OCI-LY3 (cell line): ENCODE data around the gene PTPRD.

Experiments used
- H2AFZ ChIP-seq: fragments of 200-600, 300-600 bp; shearing (Covaris generic); 2 replicates; pipeline ENCODE4 v1.6.0; 2014; ENCODE audit warnings: antibody characterized with exemption, low read depth, low read length
- H3K27ac ChIP-seq: fragments of 200-600, 300-600 bp; sonication (generic); 2 replicates; pipeline ENCODE4 v1.5.1; 2014; ENCODE audit warnings: mild to moderate bottlenecking, low read length, moderate library complexity, mixed read lengths
- H3K27me3 ChIP-seq: fragments of 200-600, 300-600 bp; sonication (generic); 2 replicates; pipeline ENCODE4 v1.6.1; 2014; ENCODE audit warnings: low read depth, low read length, mixed read lengths
- H3K36me3 ChIP-seq: fragments of 200-600, 300-600 bp; sonication (generic); replicated peaks from 2 replicates; pipeline ENCODE3; 2014; ENCODE audit warnings: low read depth, low read length, mixed read lengths
- H3K4me1 ChIP-seq: fragments of 300-600, 200-600 bp; sonication (generic); 2 replicates; pipeline ENCODE4 v1.6.1; 2014; ENCODE audit warnings: low read length, mixed read lengths
- H3K4me2 ChIP-seq: fragments of 200-600, 300-600 bp; sonication (generic); 2 replicates; pipeline ENCODE4 v1.6.1; 2014; ENCODE audit warnings: low read length, mixed read lengths
- H3K4me3 ChIP-seq: fragments of 300-600, 200-600 bp; sonication (generic); 2 replicates; pipeline ENCODE4 v1.5.1; 2014; ENCODE audit warnings: antibody characterized with exemption, mild to moderate bottlenecking, low read length, moderate library complexity
- H3K79me2 ChIP-seq: fragments of 300-600, 200-600 bp; shearing (Covaris generic); 2 replicates; pipeline ENCODE4 v1.6.1; 2014; ENCODE audit warnings: mild to moderate bottlenecking, low read length, mixed read lengths
- H3K9ac ChIP-seq: fragments of 300-600, 200-600 bp; shearing (Covaris generic); 2 replicates; pipeline ENCODE4 v1.6.0; 2014; ENCODE audit warnings: mild to moderate bottlenecking, low read length, moderate library complexity
- H3K9me3 ChIP-seq: fragments of 200-600, 300-600 bp; shearing (Covaris generic); 2 replicates; pipeline ENCODE4 v1.6.1; 2014; ENCODE audit warnings: low read length, mixed read lengths; ENCODE audit not compliant: insufficient read depth
- H4K20me1 ChIP-seq: fragments of 200-600, 300-600 bp; sonication (generic); 2 replicates; pipeline ENCODE4 v1.6.1; 2016; ENCODE audit warnings: low read length, mixed read lengths; ENCODE audit not compliant: insufficient read depth
- EZH2phosphoT487 ChIP-seq: fragments of 200-600 bp; shearing (Covaris generic); IDR thresholded peaks from 2 replicates; pipeline ENCODE4 v1.6.1; 2018; ENCODE audit warnings: antibody characterized with exemption, mixed run types, low read depth
- TF ChIP-seq, protein P1 (sequence below): fragments of 200-600, 300-600 bp; sonication (generic); IDR thresholded peaks from 2 replicates; pipeline ENCODE4 v1.5.1; 2014; ENCODE audit warnings: antibody characterized with exemption, low read length, low read depth

PTPRD gene

DNA sequence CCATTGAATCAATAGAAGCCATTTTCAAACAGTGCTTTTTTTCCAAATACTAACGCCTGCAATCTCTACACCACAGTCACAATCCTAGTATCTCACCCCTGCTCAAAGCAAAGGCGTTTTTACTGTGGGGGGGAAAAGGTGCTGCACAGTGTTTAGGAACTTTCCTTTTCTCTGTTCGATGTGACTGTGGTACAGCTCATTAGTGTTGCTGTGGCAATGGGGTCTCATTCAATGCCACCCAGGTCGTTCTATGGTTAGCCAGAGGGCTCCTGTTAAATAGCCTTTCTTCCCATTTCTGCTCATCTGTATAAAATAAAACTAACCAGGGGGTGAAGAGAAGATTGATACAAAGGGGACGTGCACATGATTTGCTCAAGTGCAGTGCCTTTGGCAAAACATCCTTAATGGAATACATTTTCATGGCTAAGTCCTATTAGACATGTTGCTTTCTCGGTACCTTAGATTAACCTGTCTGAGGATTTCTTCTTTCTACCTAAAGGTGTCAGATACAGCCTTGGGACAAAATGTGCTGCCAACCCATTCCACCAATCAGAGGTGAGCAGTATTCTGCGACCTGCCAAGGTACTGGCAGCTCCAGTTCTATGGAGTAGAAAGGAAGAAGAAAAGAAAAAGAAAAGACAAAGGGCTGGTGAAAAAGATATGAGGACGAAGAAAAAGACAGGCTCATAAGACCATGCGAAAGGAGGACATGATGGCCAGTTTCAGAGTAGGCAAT lies 2161.8 kb downstream of the PTPRD start:
- Histone ChIP-seq H3K9ac (no peak overlapping the region), H2AFZ (no peak overlapping the region), H3K79me2 (no peaks in the 10 kb centered on the region), H3K27me3 (no peaks in the 10 kb centered on the region), H3K4me2 (no peak overlapping the region), H3K4me3 (no peak overlapping the region), H4K20me1 (no peaks in the 10 kb centered on the region), H3K4me1 (no peaks in the 10 kb centered on the region), H3K9me3 (no peaks in the 10 kb centered on the region), H3K36me3 (no peaks in the 10 kb centered on the region), H3K27ac (no peak overlapping the region)
- TF ChIP-seq, protein P1, sequence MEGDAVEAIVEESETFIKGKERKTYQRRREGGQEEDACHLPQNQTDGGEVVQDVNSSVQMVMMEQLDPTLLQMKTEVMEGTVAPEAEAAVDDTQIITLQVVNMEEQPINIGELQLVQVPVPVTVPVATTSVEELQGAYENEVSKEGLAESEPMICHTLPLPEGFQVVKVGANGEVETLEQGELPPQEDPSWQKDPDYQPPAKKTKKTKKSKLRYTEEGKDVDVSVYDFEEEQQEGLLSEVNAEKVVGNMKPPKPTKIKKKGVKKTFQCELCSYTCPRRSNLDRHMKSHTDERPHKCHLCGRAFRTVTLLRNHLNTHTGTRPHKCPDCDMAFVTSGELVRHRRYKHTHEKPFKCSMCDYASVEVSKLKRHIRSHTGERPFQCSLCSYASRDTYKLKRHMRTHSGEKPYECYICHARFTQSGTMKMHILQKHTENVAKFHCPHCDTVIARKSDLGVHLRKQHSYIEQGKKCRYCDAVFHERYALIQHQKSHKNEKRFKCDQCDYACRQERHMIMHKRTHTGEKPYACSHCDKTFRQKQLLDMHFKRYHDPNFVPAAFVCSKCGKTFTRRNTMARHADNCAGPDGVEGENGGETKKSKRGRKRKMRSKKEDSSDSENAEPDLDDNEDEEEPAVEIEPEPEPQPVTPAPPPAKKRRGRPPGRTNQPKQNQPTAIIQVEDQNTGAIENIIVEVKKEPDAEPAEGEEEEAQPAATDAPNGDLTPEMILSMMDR = no peak
- TF ChIP-seq EZH2phosphoT487 = no peak

DNA sequence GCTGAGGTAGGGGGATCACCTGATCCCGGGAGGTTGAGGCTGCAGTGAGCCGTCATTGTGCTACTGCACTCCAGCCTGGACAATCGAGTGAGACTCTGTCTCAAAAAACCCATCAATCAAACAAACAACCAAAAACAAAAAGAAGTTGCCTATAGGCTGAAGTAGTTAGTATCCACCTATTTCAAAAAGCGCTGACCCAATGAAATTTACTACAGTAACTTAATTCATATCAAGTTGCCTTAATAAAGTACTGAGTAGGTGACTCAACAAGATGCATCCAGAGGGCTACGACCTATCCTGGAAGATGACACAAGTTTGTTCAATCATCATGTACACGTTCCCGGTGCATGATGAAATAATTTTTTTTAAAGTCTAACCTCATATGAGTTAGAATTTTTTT lies 2164.6 kb downstream of the PTPRD start:
- Histone ChIP-seq H2AFZ (no peak overlapping the region), H3K9me3 (no peaks in the 10 kb centered on the region), H3K27me3 (no peaks in the 10 kb centered on the region)

DNA sequence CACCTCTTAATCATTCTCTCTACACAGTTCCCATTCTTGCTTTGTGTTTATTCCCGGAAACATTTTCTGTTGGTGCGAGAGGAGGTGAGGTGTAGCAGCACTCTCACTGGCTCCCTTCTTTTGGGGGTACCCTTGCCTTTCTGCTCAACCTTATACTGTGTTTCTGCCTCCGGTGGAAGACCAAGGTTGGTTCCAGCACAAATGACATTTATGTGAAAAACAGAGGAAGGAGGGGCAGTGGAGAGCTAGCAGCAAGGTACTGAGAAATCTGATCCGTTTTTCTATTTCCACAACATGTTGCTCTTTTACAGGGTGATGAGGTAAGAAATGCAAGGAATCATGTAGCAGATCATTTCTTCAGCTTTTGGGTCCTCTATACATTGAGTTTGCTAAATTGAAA lies 2165.2 kb downstream of the PTPRD start:
- no peaks in the 10 kb centered on the region for H3K79me2 ChIP-seq
- H2AFZ ChIP-seq = no peak overlapping the region
- no peak overlapping the region for H3K9ac ChIP-seq
- TF ChIP-seq, protein P1 = no peak
- no peak for TF ChIP-seq EZH2phosphoT487
- no peaks in the 10 kb centered on the region for H3K27me3 ChIP-seq
- no peaks in the 10 kb centered on the region for H3K36me3 ChIP-seq
- no peaks in the 10 kb centered on the region for H3K4me1 ChIP-seq
- H4K20me1 ChIP-seq = no peaks in the 10 kb centered on the region
- no peaks in the 10 kb centered on the region for H3K9me3 ChIP-seq
- H3K4me3 ChIP-seq = no peak overlapping the region
- H3K27ac ChIP-seq = no peak overlapping the region
- no peak overlapping the region for H3K4me2 ChIP-seq

More for the DNA sequence above, 2164.6 kb downstream of the PTPRD start:
- no peak overlapping the region for H3K4me3 ChIP-seq
- no peak overlapping the region for H3K27ac ChIP-seq
- H4K20me1 ChIP-seq = no peaks in the 10 kb centered on the region
- no peaks in the 10 kb centered on the region for H3K36me3 ChIP-seq
- H3K4me1 ChIP-seq = no peaks in the 10 kb centered on the region
- H3K79me2 ChIP-seq = no peaks in the 10 kb centered on the region
- no peak overlapping the region for H3K9ac ChIP-seq
- H3K4me2 ChIP-seq = no peak overlapping the region
- TF ChIP-seq, protein P1 = no peak
- TF ChIP-seq EZH2phosphoT487 = no peak

DNA sequence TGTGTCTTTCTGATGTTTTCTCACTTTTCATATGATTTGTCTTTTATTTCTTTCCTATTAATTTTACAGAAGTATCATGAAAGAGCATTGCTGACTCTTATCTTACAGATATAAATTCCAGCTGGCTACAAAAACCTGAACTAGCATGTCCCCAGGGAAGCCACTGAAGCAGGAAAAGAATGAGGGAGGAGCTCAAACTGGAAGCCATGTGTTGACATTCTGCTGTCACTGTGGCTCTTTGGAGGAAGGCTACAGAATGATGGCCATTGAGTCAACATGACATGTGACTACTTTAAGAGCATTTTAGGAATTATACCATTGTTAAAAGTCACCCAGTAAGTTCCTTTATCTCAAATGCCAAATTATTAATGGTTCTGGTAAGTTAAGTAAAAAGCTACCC lies 2174.9 kb downstream of the PTPRD start:
- H3K27ac ChIP-seq = no peak overlapping the region
- no peak overlapping the region for H3K4me3 ChIP-seq

More for the DNA sequence above, 2174.9 kb downstream of the PTPRD start:
- Histone ChIP-seq H3K9me3 (no peaks in the 10 kb centered on the region), H3K27me3 (0 out of 2 replicates have a peak, but pooled peaks cover 3% of the 10 kb centered on the region), H3K4me1 (no peaks in the 10 kb centered on the region), H2AFZ (no peak overlapping the region), H3K36me3 (no peaks in the 10 kb centered on the region), H3K4me2 (no peak overlapping the region), H4K20me1 (no peaks in the 10 kb centered on the region), H3K79me2 (no peaks in the 10 kb centered on the region), H3K9ac (no peak overlapping the region)
- TF ChIP-seq, protein P1 = no peak
